Fibroblast of the aortic adventitia (primary cell): ENCODE data around the gene ZSCAN5B. TPM values are rescaled to one million over a fixed set of nuclear protein-coding genes. Genes with fewer than 3 reads are reported as not detected.
"Not testable (repeated sequence)": the region's sequence is repeated elsewhere in the genome, so short reads cannot be mapped to it uniquely, and the experiment has no call there.

Experiments
- DNase-seq: peaks from one replicate; pipeline ENCODE4 v3.0.0-alpha.2; 2010; ENCODE audit warnings: low read depth
- H3K4me3 ChIP-seq: 2 replicates; pipeline ENCODE4 v1.5.1; 2011; ENCODE audit warnings: low read depth, mild to moderate bottlenecking, control low read depth, low read length, moderate library complexity
- total RNA-seq: library from RNA; depleted of rRNA; stranded (reverse); fragments of >200 nt; gene quantifications from 2 replicates; pipeline ENCODE4 v1.2.3, GENCODE V29; 2012; ENCODE audit warnings: low replicate concordance
- TF ChIP-seq, protein P1 (sequence below): IDR thresholded peaks from 2 replicates; pipeline ENCODE4 v1.5.1; 2011; ENCODE audit warnings: mild to moderate bottlenecking, low read length, control low read depth, inconsistent platforms; ENCODE audit not compliant: insufficient read depth

ZSCAN5B gene
- total RNA-seq, 1 donor: 0.09 TPM

GRCh38 chr19:56193981-56194640 is 3.5 kb downstream of the ZSCAN5B start:
- TF ChIP-seq, protein P1, sequence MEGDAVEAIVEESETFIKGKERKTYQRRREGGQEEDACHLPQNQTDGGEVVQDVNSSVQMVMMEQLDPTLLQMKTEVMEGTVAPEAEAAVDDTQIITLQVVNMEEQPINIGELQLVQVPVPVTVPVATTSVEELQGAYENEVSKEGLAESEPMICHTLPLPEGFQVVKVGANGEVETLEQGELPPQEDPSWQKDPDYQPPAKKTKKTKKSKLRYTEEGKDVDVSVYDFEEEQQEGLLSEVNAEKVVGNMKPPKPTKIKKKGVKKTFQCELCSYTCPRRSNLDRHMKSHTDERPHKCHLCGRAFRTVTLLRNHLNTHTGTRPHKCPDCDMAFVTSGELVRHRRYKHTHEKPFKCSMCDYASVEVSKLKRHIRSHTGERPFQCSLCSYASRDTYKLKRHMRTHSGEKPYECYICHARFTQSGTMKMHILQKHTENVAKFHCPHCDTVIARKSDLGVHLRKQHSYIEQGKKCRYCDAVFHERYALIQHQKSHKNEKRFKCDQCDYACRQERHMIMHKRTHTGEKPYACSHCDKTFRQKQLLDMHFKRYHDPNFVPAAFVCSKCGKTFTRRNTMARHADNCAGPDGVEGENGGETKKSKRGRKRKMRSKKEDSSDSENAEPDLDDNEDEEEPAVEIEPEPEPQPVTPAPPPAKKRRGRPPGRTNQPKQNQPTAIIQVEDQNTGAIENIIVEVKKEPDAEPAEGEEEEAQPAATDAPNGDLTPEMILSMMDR: no peak
- no peak overlapping the region for H3K4me3 ChIP-seq

GRCh38 chr19:56191711-56192110 is 5.9 kb downstream of the ZSCAN5B start:
- no peak for DNase-seq
- no peak overlapping the region for H3K4me3 ChIP-seq
- TF ChIP-seq, protein P1: no peak

More at GRCh38 chr19:56193981-56194640, 3.5 kb downstream of the ZSCAN5B start:
- DNase-seq: no peak

DNA sequence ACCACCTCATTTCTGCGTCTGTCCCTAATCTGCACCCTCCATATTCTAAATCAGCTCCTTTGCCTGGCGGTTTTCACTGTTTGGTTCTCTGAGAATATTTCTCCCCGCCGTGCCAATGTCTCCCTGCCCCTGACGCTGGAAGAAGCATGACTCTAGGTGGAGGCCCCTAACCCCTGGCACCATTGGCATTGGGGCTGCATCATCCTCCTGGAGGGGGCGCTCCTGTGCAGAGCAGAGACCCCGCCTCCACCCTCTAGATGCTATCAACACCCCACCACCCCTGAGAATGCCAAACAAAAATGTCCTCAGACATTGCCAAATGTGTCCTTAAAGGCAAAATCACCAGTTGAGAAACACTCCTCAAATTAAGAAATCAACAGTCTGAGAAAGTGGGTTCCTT is 6.5 kb downstream of the ZSCAN5B start:
- TF ChIP-seq, protein P1: no peak
- DNase-seq: no peak

DNA sequence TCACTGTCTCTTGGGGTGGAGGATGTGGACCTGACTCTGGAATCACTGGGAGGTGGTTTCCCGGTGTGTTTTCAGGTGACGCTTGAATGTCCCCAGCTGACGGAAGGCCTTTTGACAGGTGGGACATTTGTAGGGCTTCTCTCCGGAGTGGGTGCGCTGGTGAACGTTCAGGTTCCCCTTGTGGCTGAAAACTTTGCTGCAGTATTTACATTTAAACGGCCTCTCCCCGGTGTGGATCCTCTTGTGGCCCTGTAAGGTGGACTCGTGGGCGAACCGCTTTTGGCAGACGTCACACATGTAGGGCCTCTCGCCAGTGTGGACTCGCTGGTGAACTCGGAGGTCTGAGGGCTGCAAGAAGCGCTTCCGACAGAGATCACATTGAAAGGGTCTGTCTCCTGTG is 7.8 kb downstream of the ZSCAN5B start:
- no peak overlapping the region for H3K4me3 ChIP-seq
- TF ChIP-seq, protein P1: no peak
- no peak for DNase-seq

More for the DNA sequence above, 6.5 kb downstream of the ZSCAN5B start:
- no peak overlapping the region for H3K4me3 ChIP-seq

- DNase-seq: no peak
- H3K4me3 ChIP-seq: no peak overlapping the region
Observed at GRCh38 chr19:56177564-56178243, 19.9 kb downstream of the ZSCAN5B start.

GRCh38 chr19:56176881-56177280 is 20.7 kb downstream of the ZSCAN5B start:
- no peak for DNase-seq
- TF ChIP-seq, protein P1: no peak
- H3K4me3 ChIP-seq: no peak overlapping the region

More at GRCh38 chr19:56177564-56178243, 19.9 kb downstream of the ZSCAN5B start:
- TF ChIP-seq, protein P1: no peak

DNA sequence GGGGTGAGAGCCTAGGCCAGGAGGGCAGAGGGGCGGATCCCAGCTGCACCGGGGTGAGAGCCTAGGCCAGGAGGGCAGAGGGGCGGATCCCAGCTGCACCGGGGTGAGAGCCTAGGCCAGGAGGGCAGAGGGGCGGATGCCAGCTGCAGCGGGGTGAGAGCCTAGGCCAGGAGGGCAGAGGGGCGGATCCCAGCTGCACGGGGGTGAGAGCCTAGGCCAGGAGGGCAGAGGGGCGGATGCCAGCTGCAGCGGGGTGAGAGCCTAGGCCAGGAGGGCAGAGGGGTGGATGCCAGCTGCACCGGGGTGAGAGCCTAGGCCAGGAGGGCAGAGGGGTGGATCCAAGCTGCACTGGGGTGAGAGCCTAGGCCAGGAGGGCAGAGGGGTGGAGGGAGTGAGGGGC is 21.3 kb downstream of the ZSCAN5B start:
- H3K4me3 ChIP-seq, DNase-seq: not testable (repeated sequence)

- not testable (repeated sequence) for DNase-seq
Observed at GRCh38 chr19:56175861-56176307, 21.7 kb downstream of the ZSCAN5B start, which contains the start of gene GALP. TSS of gene GALP (plus strand) at chr19:56176008. CDS start at chr19:56177109, 1,101 bp downstream.

More at GRCh38 chr19:56175861-56176307, 21.7 kb downstream of the ZSCAN5B start, which contains the start of gene GALP:
- H3K4me3 ChIP-seq: not testable (repeated sequence)
